Vagina (tissue), 2 donors: ENCODE results near the gene IL1R2. TPM values are rescaled to one million over a fixed set of nuclear protein-coding genes. Genes with fewer than 3 reads are reported as not detected.

ENCODE experiments used
- DNase-seq, 2 donors: peaks; one replicate each; pipeline ENCODE4 v3.0.0-alpha.2; 2017; ENCODE audit errors: extremely low spot score in 2 of 2
- H3K27ac ChIP-seq: fragments of 200-600 bp; sonication (generic); one replicate; pipeline ENCODE4 v1.5.1; 2019
- H3K27me3 ChIP-seq: fragments of 200-600 bp; sonication (generic); one replicate; pipeline ENCODE4 v1.5.1; 2019
- H3K36me3 ChIP-seq, 2 donors: fragments of 200-600 bp; sonication (generic); one replicate each; pipeline ENCODE4 v1.5.1; 2017 to 2019
- H3K4me1 ChIP-seq: fragments of 200-600 bp; sonication (generic); one replicate; pipeline ENCODE4 v1.5.1; 2019
- H3K4me3 ChIP-seq, 2 donors: fragments of 200-600 bp; sonication (generic); 1 replicate in 1 of 2; 2 replicates in 1 of 2; pipeline ENCODE4 v1.5.1; 2016 to 2019
- H3K9me3 ChIP-seq: fragments of 200-600 bp; sonication (generic); one replicate; pipeline ENCODE4 v1.5.1; 2019
- CTCF ChIP-seq, 3 experiments: fragments of 450-650 bp in 2 of 3; fragments of 200-600 bp in 1 of 3; sonication (generic) in 1 of 3; IDR thresholded peaks; one replicate each; pipeline ENCODE4 v1.5.1; 2017 to 2019; ENCODE audit warnings: antibody characterized with exemption in 3 of 3, mild to moderate bottlenecking in 2 of 3, moderate library complexity in 2 of 3
- POLR2A ChIP-seq, 2 donors: fragments of 450-650 bp; IDR thresholded peaks; one replicate each; pipeline ENCODE4 v1.6.1; 2017; ENCODE audit warnings: antibody characterized with exemption in 2 of 2, mild to moderate bottlenecking in 2 of 2, moderate library complexity in 2 of 2
- POLR2AphosphoS5 ChIP-seq, 2 donors: sonication (generic); formaldehyde crosslinking; IDR thresholded peaks; one replicate each; pipeline ENCODE4 v1.9.0; 2017; ENCODE audit warnings: antibody characterized with exemption in 2 of 2, mild to moderate bottlenecking in 2 of 2, low read depth in 1 of 2; ENCODE audit not compliant: insufficient read depth in 1 of 2
- intact Hi-C: fragments of 100-400 bp; cut with DNase I; formaldehyde crosslinking; loops from one replicate; pipeline ENCODE4 v1.15.1; 2023
- total RNA-seq: library from RNA; depleted of rRNA; stranded (reverse); fragments of >200 nt; gene quantifications from one replicate; pipeline ENCODE4 v1.2.3, GENCODE V29; 2016

Gene IL1R2
- total RNA-seq, 1 donor from 2014 or later: 63.3 TPM

GRCh38 chr2:102016399-102016955 lies 24.7 kb downstream of the IL1R2 start:
- no peaks in the 10 kb centered on the region for H3K27me3 ChIP-seq
- TF ChIP-seq POLR2AphosphoS5 (IDR thresholded peaks at IDR 0.05; ENCODE audit: insufficient read depth in 1 of 2, low read depth in 1 of 2) (peak in 1 of 2 donors; percentile 8), CTCF (IDR thresholded peaks at IDR 0.05) (no peak)
- no peak overlapping the region for H3K27ac ChIP-seq
- intact Hi-C loops: no loop called here
- H3K4me3 ChIP-seq: no peak overlapping the region
- no peaks in the 10 kb centered on the region for H3K36me3 ChIP-seq
- no peaks in the 10 kb centered on the region for H3K9me3 ChIP-seq
- no peak for DNase-seq
- peaks cover 9% of the 10 kb centered on the region for H3K4me1 ChIP-seq

- intact Hi-C loops: no loop called here
- Histone ChIP-seq H3K27ac (no peak overlapping the region), H3K36me3 (no peaks in the 10 kb centered on the region), H3K4me3 (no peak overlapping the region), H3K9me3 (no peaks in the 10 kb centered on the region), H3K4me1 (peaks cover 19% of the 10 kb centered on the region), H3K27me3 (no peaks in the 10 kb centered on the region)
- peak in 1 of 2 donors; percentile 38 for TF ChIP-seq POLR2AphosphoS5 (IDR thresholded peaks at IDR 0.05; ENCODE audit: insufficient read depth in 1 of 2, low read depth in 1 of 2)
- TF ChIP-seq POLR2A (IDR thresholded peaks at IDR 0.05): no peak
- no peak for DNase-seq
Observed at GRCh38 chr2:102018823-102019445, 27.2 kb downstream of the IL1R2 start.

- intact Hi-C loops: loop anchor here (5.0 kb wide), 2 partner anchors 42 to 122 kb away; partner anchors contain the start of gene IL1R1
- TF ChIP-seq POLR2AphosphoS5 (IDR thresholded peaks at IDR 0.05; ENCODE audit: insufficient read depth in 1 of 2, low read depth in 1 of 2) (peak; percentile 39 to 66), POLR2A (IDR thresholded peaks at IDR 0.05) (no peak), CTCF (IDR thresholded peaks at IDR 0.05) (peak; percentile 93 to 97 (median 97))
- Histone ChIP-seq H3K9me3 (no peaks in the 10 kb centered on the region), H3K4me1 (peaks cover 19% of the 10 kb centered on the region), H3K4me3 (no peak overlapping the region), H3K36me3 (no peaks in the 10 kb centered on the region), H3K27me3 (no peaks in the 10 kb centered on the region), H3K27ac (peak overlapping the region; percentile 64)
- no peak for DNase-seq
Observed at GRCh38 chr2:102020596-102021170, 28.9 kb downstream of the IL1R2 start.

GRCh38 chr2:102021779-102022178 lies 30.0 kb downstream of the IL1R2 start:
- peak overlapping the region; percentile 64 for H3K27ac ChIP-seq
- no peak overlapping the region for H3K4me3 ChIP-seq
- no peaks in the 10 kb centered on the region for H3K27me3 ChIP-seq
- peaks cover 23% of the 10 kb centered on the region for H3K4me1 ChIP-seq
- intact Hi-C loops: loop anchor here (5.0 kb wide), 2 partner anchors 41 to 121 kb away; partner anchors contain the start of gene IL1R1
- DNase-seq: no peak
- no peaks in the 10 kb centered on the region for H3K36me3 ChIP-seq
- TF ChIP-seq CTCF (IDR thresholded peaks at IDR 0.05): no peak
- TF ChIP-seq POLR2AphosphoS5 (IDR thresholded peaks at IDR 0.05; ENCODE audit: insufficient read depth in 1 of 2, low read depth in 1 of 2): no peak
- TF ChIP-seq POLR2A (IDR thresholded peaks at IDR 0.05): no peak
- H3K9me3 ChIP-seq: no peaks in the 10 kb centered on the region

GRCh38 chr2:102022884-102023539 lies 31.3 kb downstream of the IL1R2 start:
- no peak for DNase-seq
- Histone ChIP-seq H3K27ac (peak overlapping the region; percentile 82), H3K9me3 (no peaks in the 10 kb centered on the region), H3K36me3 (no peaks in the 10 kb centered on the region), H3K4me3 (no peak overlapping the region), H3K4me1 (peaks cover 34% of the 10 kb centered on the region), H3K27me3 (no peaks in the 10 kb centered on the region)
- intact Hi-C loops: loop anchor here (5.0 kb wide), 2 partner anchors 39 to 119 kb away; partner anchors contain the start of gene IL1R1
- TF ChIP-seq POLR2AphosphoS5 (IDR thresholded peaks at IDR 0.05; ENCODE audit: insufficient read depth in 1 of 2, low read depth in 1 of 2): no peak
- no peak for TF ChIP-seq POLR2A (IDR thresholded peaks at IDR 0.05)
- TF ChIP-seq CTCF (IDR thresholded peaks at IDR 0.05): no peak
